GM18502 (cell line): ENCODE measurements around the gene CNOT1.
"Not testable (repeated sequence)": the region's sequence is repeated elsewhere in the genome, so short reads cannot be mapped to it uniquely, and the experiment has no call there.

ENCODE experiments used
- ATAC-seq: cut with Tn5 transposase; IDR thresholded peaks from one replicate; pipeline ENCODE4 v1.9.1; 2021; ENCODE audit warnings: mild to moderate bottlenecking; ENCODE audit not compliant: unreplicated experiment, poor library complexity

The CNOT1 gene

DNA sequence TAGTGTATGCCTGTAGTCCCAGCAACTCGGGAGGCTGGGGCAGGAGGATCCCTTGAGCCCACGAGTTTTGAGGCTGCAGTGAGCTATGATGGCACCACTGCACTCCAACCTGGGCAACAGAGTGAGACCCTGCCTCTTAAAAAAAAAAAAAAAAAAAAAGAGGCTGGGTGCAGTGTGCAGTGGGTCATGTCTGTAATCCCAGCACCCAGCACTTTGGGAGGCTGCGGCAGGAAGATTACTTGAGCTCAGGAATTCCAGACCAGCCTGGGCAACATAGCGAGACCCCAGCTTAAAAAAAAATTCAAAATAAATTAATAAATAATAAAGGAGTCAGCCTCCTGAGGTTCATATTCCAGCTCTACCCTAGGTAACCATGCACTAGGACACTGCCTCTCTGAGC is 9.6 kb upstream of the CNOT1 start:
- no peak for ATAC-seq

DNA sequence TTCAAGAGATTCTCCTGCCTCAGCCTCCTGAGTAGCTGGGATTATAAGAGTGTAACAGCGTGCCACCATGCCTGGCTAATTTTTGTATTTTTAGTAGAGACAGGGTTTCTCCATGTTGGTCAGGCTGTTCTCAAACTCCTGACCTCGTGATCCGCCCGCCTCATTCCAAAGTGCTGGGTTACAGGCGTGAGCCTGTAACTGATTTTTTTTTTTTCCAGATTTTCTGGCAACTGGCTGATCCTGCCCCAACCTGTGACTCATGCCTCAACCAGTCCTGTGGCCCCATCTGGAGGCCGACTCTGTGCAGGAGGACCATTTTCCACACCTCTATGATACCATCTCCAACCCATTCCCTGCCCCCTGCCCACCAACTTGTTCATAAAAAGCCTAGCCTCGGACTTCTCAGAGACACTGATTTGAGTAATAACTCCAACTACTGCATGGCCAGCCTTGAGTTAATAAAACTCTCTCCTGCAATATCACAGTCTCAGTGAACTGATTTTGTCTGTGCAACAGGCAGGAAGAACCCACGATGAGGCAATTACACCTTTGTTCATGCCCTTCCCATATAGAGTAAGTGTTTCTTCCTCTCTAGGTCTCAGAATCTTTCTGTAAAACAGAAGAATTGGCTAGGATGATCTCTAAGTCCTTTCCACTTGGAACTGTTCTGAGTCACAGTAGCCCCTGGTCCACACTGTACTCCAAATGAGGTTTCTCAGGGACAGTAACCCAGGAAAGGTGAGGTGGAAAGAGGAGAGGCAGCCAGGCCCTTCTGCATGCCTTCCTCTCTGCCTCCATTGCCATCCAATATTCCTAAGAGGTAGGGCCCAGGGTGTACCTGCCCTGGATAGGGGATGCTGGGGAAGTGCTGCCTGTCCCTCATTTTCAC is 8.8 kb upstream of the CNOT1 start:
- ATAC-seq: no peak

DNA sequence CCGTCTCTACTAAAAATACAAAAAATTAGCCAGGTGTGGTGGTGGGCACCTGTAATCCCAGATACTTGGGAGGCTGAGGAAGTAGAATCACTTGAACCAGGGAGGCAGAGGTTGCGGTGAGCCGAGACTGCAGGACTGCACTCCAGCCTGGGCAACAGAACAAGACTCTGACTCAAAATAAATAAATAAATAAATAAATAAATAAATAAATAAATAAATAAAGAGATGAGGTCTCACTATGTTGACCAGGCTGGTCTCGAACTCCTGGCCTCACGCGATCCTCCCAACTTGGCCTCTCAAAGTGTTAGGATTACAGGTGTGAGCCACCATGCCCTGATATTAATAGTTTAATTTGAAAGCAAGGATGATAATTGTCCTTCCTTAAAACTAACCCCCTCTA is 7.4 kb upstream of the CNOT1 start:
- not testable (repeated sequence) for ATAC-seq

DNA sequence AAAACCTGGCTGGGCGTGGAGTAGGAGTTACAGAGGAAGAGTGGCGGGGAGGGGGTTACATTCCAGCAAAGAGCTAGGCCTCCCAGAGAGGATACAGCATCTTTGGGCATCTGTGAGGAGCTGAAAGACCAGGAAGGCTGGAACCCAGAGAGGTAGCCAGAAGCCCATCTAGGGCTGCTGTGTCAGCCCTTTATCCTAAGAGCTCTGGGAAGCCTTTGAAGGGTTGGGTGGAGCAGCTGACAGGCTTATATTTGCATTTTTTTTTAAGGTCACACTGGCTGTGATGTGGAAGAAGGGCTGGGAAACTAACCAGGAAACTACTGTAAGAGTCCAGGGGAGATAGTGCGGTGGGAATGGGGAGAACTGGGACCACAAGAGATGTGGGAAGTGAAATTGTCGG is 6.8 kb upstream of the CNOT1 start:
- ATAC-seq: no peak

DNA sequence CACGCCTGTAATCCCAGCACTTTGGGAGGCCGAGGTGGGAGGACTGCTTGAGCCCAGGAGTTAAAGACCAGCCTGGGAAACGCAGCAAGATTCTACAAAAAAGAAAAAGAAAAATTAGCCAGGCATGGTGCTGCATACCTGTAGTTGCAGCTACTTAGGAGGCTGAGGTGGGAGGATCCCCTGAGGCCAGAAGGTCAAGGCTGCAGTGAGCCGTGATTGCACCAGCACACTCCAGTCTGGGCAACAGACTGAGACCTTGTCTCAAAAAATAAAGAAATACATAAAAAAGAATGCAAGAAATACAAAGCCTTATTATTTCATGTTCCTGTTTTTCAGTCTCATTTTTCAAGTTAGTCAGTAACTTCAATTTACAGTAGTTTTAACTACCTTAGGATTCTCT is 5.9 kb upstream of the CNOT1 start:
- no peak for ATAC-seq

DNA sequence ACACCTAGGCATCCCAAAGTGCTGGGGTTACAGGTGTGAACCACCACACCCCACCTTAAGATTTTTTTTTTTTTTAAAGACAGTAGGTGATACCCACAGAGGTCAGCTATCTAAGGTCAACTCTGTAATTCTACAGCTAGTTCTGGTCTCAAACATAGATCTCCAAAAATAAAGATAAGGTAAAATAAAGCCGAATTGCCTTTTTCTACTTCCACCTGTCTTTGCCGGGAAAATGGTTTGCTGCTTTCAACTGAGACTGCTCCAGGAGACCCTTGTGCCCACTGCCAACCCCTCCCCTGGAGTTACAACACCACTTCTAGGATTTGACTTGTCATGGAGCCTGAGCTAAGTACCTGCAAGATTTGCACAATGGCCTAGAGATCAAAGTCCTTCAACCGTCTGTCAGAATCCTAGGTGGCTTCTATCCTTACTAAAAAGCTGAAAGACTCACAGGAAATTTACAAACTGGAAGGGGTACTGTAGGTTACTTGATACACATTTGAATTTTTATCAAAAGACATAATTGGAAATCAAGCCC is 4.7 kb upstream of the CNOT1 start:
- no peak for ATAC-seq

DNA sequence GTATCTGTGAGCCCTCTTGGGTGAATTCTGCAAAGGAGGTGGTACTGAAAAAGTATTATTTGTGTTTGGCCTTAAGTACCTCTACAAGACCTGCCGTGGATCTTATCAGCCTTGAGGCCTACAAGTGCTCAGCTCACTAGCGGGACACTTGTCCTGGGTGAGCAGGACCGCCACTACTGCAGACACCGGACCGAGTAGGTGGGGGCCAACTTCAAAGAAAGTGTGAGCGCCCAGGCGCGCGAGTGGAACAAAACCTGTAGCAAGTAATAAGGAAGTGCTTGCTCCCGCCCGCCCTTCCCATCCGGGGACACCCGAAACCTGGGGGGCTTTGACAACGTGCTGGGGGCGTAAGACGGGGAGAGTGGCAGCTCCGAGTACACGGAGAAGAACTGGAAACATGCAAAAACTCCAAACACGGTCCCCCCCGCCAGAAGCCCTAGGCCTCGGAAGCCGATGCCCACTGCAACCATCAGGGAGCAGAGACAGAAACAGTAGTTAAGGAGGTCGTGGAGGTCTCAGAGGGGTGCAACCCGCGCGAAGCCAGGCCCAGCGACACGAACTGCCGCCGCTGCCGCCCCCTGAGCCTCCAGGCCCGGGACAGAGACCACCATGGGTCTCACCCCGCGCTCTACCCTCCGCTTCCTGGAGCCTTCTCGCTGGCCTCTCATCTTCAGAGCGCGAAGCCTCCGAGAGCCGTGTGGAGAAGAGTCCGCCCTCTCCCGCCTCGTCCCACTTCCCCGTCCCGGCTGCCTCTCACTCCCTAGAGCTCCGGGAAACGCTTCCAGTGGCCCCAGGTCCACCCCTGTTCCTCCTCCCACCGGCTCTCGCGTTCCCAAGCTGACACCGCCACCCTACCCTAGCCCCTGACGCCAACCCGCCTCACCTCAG is 537 bp downstream of the CNOT1 start:
- peak; percentile 10 for ATAC-seq

DNA sequence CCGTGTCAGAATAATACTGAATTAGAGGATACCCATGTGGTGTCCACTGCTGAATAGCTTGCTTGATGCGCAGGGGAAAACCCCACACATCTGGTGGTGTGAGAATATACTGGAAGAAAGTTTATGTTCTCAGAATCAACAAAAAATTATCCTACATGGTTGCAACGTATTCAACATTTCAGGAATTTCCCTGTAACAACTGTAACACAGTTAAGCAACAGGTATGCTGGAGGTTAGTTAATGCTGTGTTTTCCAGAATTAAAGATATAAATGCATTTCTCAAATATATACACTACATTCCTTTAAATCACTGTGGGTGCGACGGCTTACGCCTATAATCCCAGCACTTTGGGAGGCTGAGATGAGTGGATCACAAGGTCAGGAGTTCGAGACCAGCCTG is 5.4 kb downstream of the CNOT1 start:
- ATAC-seq: no peak

DNA sequence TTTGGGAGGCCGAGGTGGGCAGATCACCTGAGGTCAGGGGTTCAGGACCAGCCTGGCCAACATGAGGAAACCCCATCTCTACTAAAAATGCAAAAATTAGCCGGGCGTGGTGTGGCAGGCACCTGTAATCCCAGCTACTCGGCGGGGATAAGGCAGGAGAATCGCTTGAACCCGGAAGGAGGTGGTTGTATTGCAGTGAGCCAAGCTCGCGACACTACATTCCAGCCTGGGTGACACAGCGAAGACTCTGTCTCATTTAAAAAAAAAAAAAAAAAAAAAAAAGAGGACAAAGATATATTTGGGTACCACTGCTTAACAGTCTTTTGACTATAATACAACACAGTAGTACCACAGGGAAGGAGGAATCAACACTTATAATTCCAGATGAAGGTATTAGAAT is 9.2 kb downstream of the CNOT1 start:
- ATAC-seq: no peak

DNA sequence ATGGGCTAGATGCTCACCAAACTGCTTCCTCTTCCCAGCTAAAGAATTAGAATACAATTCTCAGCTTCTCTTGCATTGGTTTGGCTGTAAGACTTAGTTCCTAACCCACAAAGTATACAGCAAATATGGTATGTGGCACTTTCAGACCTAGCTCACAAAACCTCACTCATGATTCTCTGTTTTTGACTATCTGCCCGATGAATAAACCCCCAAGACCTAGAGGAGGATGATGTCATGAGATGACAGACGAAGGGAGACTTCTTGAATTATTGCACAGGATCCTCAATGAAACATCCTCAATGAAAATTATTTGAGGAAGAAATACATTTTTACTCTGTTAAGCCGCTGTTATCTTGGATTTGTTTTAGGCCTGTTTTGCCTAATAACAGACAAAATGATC is 14.3 kb downstream of the CNOT1 start:
- no peak for ATAC-seq

DNA sequence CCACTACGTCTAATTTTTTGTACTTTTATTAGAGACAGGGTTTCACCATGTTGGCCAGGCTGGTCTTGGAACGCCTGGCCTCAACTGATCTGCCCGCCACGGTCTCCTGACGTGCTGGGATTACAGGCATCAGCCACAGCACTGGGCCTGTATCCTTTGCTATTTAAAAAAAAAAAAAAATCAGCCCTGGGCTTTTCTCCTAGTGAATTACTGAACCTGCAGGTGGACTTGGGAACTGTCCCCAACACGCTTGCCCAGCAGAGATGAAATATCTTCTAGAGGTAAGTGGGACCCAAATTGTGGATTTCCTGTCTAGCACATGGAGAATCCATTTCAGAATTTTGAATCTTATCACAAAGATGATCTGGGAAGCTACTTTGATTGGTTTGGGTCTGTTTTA is 14.8 kb downstream of the CNOT1 start:
- ATAC-seq: no peak

DNA sequence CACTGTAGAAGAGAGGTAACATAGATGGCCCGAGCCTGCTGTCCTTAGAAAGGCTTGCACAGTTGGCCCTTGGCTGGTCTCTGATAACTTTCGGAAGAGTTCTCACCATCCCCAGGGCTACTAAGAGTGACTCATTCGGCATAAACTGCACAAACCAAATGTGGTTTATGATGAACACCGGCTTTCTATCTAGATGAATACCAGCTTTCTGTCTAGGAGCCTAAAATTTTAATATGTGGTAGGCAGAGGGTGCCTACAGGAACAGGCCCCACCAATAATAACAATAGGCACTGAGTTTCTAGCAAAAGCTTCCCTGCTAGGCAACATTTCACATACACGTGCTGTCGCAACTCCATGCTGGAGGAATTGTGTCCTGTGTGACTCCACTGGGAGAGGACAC is 15.4 kb downstream of the CNOT1 start:
- no peak for ATAC-seq

DNA sequence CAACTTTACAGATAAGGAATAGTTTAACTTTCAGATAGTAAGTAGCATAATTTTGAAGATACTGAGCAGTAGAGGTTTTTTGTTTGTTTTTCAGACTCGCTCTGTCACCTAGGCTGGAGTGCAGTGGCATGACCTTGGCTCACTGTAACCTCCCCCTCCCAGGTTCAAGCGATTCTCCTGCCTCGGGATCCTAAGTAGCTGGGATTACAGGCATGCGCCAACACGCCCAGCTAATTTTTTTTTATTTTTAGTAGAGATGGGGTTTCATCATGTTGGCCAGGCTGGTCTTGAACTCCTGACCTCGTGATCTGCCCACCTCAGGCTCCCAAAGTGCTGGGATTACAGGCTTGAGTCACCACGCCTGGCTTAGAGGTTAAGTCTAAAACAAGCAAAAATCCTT is 16.7 kb downstream of the CNOT1 start:
- not testable (repeated sequence) for ATAC-seq

DNA sequence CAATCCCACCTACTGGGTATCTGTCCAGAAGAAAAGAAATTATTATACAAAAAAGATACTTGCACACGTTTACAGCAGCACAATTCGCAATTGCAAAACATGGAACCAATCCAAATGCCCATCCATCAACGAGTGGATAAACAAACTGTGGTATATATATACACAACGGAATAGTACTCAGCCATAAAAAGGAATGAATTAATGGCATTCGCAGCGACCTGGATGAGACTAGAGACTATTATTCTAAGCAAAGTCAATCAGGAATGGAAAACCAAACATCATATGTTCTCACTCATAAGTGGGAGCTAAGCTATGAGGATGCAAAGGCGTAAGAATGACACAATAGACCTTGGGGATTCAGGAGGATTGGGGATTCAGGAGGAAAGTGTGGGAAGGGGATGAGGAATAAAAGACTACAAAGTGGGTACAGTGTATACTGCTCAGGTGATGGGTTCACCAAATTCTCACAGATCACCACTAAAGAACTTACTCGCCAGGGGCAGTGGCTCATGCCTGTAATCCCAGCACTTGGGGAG is 21.0 kb downstream of the CNOT1 start:
- no peak for ATAC-seq

DNA sequence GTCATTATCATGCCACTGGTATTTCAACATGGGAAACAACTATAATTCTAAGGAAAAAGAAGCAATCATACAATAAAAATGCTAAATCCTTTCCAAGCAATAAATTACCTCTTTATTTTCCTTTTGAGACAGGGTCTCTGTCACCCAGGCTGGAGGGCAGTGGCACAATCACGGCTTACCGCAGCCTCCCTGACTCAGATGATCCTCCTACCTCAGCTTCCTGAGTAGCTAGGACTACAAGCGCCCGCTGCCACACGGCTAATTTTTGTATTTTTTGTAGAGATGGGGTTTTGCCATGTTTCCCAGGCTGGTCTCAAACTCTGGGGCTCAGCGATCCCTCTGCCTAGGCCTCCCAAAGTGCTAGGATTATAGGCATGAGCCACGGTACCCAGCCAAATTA is 24.1 kb downstream of the CNOT1 start:
- no peak for ATAC-seq

DNA sequence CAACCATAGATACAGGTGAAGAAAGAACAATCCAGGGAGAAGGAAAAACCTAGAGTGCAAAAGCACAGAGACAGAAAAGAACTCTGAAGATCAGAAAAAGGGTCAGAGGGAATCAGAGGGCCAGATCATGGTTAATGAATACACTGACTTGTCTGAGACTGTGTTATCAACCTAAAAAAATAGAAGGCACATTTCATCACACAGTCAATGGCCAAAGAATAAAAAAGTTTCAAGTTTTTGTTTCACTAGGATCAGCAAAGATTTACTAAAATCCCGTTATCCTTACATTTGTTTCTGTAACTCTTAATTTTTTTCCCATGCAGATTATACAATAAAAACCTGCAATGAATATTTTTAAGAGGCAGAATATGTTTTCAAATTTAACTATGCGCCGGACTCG is 38.5 kb downstream of the CNOT1 start:
- no peak for ATAC-seq

DNA sequence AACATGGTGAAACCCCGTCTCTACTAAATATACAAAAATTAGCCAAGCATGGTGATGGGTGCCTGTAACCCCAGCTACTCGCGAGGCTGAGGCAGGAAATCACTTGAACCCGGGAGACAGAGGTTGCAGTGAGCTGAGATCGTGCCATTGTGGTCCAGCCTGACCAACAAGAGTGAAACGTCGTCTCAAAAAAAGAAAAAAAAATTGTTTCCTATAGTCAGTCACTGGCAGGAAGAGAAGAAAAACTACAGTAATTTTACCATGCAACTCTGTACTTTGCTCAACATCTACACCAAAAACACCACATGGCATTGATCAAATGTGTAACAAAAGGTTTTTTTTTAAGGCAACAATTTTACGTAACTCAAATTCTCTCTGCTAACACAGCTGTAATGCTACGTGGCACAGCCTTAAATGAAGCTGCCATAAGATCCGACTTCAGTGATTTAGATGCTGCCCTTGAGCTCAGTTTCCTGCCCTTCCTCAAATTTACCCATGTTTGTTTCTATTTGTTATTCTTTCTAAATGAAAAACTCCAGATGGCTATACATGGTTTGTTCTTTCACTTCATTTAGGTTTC is 40.2 kb downstream of the CNOT1 start:
- ATAC-seq: no peak

DNA sequence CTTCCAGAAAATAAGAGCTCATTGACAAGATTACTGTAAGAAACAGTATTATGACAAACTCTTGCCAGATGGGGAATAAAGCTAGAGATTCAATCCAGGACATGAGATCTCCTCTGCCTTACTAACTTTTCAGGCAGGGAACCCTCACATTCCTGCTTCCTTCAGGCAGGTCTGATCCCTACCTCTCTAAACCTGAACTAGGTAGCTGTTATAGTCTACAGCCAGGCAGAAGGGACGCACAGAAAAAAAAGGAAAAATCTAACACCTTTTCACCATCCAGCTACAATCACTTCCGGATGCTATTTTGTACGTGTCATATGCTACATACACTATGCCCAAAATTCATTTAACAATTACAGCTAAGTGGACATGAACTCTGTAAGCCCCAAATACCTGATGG is 41.2 kb downstream of the CNOT1 start:
- no peak for ATAC-seq

DNA sequence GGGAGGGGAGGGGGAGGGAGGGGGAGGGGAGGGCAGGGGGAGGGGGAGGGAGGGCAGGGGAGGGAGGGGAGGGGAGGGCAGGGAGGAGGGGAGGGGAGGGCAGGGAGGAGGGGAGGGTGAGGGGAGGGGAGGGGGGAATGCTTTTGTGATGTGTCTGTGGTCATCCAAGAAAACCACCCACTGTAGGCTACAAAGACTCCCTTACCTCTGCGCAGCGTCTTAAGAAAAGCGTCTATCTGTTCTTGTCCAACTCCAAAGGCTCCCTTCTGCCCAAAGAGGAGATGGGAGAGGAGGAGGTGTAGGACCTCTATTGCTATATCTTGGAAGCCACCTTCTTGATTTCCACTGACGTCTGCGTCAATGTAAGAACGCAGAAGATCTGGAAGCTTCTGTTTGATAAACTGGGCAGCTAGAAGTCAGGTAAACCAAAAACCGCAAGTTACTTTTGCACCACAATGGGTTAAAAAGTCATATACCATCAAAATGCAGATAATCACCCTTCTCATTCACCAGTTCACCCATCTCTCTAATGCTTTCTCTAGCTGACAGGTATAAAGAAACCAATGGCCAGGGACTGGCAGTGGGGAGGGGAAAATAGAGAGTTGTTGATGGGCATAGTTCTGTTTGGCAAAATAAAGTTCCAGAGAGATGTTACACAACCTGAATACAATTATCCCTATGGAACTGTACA is 43.1 kb downstream of the CNOT1 start:
- no peak for ATAC-seq
